OCI-LY1 (cell line): Measurements from ENCODE around the gene ANTXR1.

Experiments
- EZH2 ChIP-seq: fragments of 200-600 bp; sonication (generic), shearing (Covaris generic); IDR thresholded peaks from 2 replicates; pipeline ENCODE4 v1.8.0; 2017; ENCODE audit warnings: borderline replicate concordance, mixed run types, mild to moderate bottlenecking, antibody characterized with exemption, low read length, moderate library complexity, mixed read lengths
- TF ChIP-seq, protein P1 (sequence below): fragments of 200-600 bp; sonication (generic), shearing (Covaris generic); IDR thresholded peaks from 2 replicates; pipeline ENCODE4 v1.5.1; 2017; ENCODE audit warnings: mild to moderate bottlenecking, antibody characterized with exemption, low read length, moderate library complexity, mixed read lengths

DNA sequence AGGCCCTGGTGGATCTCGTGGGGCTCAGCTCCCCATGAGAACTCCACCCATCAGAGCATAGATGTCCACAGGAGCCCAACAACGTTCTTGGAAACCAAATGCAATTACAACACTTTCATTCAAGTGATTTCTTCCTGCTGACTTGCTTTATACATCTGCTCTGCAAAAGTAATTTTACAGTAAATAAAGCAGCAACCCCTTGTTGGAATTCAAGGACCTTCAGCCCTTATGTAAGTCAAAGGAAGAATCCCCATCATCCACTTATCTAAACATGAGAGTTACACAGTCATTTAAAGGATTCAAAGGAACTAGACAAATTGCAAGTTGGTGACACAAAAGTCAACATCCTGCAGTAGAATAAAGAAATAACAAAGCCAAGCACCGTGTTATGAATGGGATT lies 17.1 kb upstream of the ANTXR1 start:
- TF ChIP-seq, protein P1, sequence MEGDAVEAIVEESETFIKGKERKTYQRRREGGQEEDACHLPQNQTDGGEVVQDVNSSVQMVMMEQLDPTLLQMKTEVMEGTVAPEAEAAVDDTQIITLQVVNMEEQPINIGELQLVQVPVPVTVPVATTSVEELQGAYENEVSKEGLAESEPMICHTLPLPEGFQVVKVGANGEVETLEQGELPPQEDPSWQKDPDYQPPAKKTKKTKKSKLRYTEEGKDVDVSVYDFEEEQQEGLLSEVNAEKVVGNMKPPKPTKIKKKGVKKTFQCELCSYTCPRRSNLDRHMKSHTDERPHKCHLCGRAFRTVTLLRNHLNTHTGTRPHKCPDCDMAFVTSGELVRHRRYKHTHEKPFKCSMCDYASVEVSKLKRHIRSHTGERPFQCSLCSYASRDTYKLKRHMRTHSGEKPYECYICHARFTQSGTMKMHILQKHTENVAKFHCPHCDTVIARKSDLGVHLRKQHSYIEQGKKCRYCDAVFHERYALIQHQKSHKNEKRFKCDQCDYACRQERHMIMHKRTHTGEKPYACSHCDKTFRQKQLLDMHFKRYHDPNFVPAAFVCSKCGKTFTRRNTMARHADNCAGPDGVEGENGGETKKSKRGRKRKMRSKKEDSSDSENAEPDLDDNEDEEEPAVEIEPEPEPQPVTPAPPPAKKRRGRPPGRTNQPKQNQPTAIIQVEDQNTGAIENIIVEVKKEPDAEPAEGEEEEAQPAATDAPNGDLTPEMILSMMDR, result no peak
- TF ChIP-seq EZH2, result no peak
